Astrocyte (in vitro differentiated cells and primary cell): ENCODE results near the gene MEDAG. TPM values are rescaled to one million over a fixed set of nuclear protein-coding genes. Genes with fewer than 3 reads are reported as not detected.

Source experiments
- DNase-seq: peaks from one replicate; pipeline ENCODE4 v3.0.0-alpha.2; 2010; ENCODE audit warnings: low read depth
- FAIRE-seq: peaks from 2 replicates; lab custom pipeline; 2011; peaks lifted over from hg19 to GRCh38; lab: Jason Lieb, UNC
- H2AFZ ChIP-seq: 2 replicates; pipeline ENCODE4 v1.6.0; 2012; ENCODE audit warnings: low read depth, low read length, inconsistent platforms
- H3K27ac ChIP-seq: 2 replicates; pipeline ENCODE4 v1.5.1; 2011; ENCODE audit warnings: low read depth, low read length, inconsistent platforms
- H3K27me3 ChIP-seq: 2 replicates; pipeline ENCODE4 v1.6.0; 2011; ENCODE audit warnings: low read length, inconsistent platforms; ENCODE audit not compliant: insufficient read depth
- H3K36me3 ChIP-seq: 2 replicates; pipeline ENCODE4 v1.5.1; 2011; ENCODE audit warnings: low read length, inconsistent platforms; ENCODE audit not compliant: insufficient read depth
- H3K4me1 ChIP-seq: 2 replicates; pipeline ENCODE4 v1.5.1; 2011; ENCODE audit warnings: low read length, inconsistent platforms; ENCODE audit not compliant: insufficient read depth
- H3K4me2 ChIP-seq: 2 replicates; pipeline ENCODE4 v1.6.0; 2012; ENCODE audit warnings: low read length, inconsistent platforms
- H3K4me3 ChIP-seq: 2 replicates; pipeline ENCODE4 v1.5.1; 2011; ENCODE audit warnings: low read depth, mild to moderate bottlenecking, low read length, inconsistent platforms; ENCODE audit not compliant: insufficient read depth
- H3K79me2 ChIP-seq: 2 replicates; pipeline ENCODE4 v1.6.0; 2012; ENCODE audit warnings: mild to moderate bottlenecking, low read length, inconsistent platforms; ENCODE audit not compliant: insufficient read depth
- H3K9ac ChIP-seq: 2 replicates; pipeline ENCODE4 v1.6.0; 2012; ENCODE audit warnings: mild to moderate bottlenecking, low read length, inconsistent platforms
- H3K9me3 ChIP-seq: 2 replicates; pipeline ENCODE4 v1.5.1; 2012; ENCODE audit warnings: low read depth, mild to moderate bottlenecking, low read length, inconsistent platforms; ENCODE audit not compliant: insufficient read depth
- H4K20me1 ChIP-seq: 2 replicates; pipeline ENCODE4 v1.6.0; 2012; ENCODE audit warnings: low read length, inconsistent platforms; ENCODE audit not compliant: insufficient read depth
- H3K27ac Mint-ChIP-seq: one replicate; pipeline ENCODE4 v1.8.0; 2021; ENCODE audit warnings: mild to moderate bottlenecking, mixed read lengths; ENCODE audit not compliant: unreplicated experiment
- H3K27me3 Mint-ChIP-seq: one replicate; pipeline ENCODE4 v1.8.0; 2021; ENCODE audit warnings: low read depth, mixed read lengths; ENCODE audit not compliant: unreplicated experiment
- H3K36me3 Mint-ChIP-seq: one replicate; pipeline ENCODE4 v1.8.0; 2021; ENCODE audit warnings: low read depth, mixed read lengths; ENCODE audit not compliant: unreplicated experiment
- H3K4me1 Mint-ChIP-seq: one replicate; pipeline ENCODE4 v1.8.0; 2021; ENCODE audit warnings: low read depth, mixed read lengths; ENCODE audit not compliant: unreplicated experiment
- H3K4me3 Mint-ChIP-seq: one replicate; pipeline ENCODE4 v1.8.0; 2021; ENCODE audit warnings: mild to moderate bottlenecking, moderate library complexity, mixed read lengths; ENCODE audit not compliant: unreplicated experiment
- H3K9me3 Mint-ChIP-seq: one replicate; pipeline ENCODE4 v1.8.0; 2021; ENCODE audit warnings: mild to moderate bottlenecking, mixed read lengths; ENCODE audit not compliant: unreplicated experiment
- CTCF ChIP-seq: IDR thresholded peaks from 2 replicates; pipeline ENCODE4 v1.5.1; 2011; ENCODE audit warnings: low read depth, mild to moderate bottlenecking, inconsistent platforms, low read length, moderate library complexity; ENCODE audit not compliant: insufficient read depth
- EZH2 ChIP-seq: IDR thresholded peaks from 2 replicates; pipeline ENCODE4 v1.6.1; 2012; ENCODE audit warnings: mild to moderate bottlenecking, low read length, inconsistent platforms; ENCODE audit not compliant: insufficient read depth
- total RNA-seq: library from RNA; stranded (reverse); gene quantifications from 2 replicates; pipeline ENCODE4 v1.2.1, GENCODE V29; 2021

MEDAG gene
- total RNA-seq, 1 donor from 2014 or later, result 1.5 TPM

DNA sequence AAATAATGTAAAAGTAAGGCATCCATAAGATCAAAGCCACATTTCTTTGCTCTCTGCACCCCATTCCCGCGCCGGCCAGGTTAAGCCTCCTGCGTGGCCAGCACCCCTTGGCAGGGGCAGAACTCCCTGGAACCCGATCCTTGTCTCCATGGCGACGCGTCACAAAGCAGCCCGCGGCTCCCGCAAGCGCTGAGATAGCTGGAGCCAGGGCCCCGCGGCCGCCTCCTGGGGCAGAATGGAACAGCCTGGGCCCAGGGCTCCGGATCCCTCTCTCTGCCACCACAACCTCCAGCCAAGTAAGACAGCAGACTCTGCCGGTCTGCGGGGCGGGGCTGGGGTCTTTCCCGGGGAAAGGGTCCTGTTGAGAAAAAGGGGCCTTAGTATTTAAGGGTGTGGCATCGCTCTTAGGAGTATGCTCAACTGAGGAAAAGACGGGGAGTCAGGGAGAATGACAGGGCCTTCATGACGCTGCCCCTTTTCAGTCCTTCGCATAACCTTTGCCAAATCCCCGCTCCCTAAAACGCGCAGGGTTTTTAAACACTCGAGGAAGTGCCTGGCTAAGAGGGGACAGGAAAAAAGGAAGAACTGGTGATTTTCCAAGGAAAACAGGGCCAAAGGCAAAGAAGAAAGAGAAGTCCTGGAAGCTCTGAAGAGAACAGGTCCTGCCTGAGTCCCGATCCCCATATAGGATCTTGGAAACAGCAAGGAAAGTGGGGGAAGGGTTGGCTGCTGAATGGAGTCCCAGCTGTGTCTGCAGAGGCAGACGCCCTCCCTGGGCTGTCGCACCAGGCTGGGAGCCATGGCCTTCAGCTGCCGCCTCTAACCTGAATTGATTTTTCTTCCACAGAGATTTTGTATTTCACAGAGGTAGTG is 26.6 kb downstream of the MEDAG start, which contains the start of gene TEX26:
Gene TEX26, plus strand, starts transcription at position 176 of the 873 bp plus-strand sequence. Its CDS starts 60 bp downstream, at position 236.
- peaks cover 6% of the 10 kb centered on the region for H3K9me3 Mint-ChIP-seq
- Histone ChIP-seq H3K9me3 (no peaks in the 10 kb centered on the region), H4K20me1 (no peaks in the 10 kb centered on the region), H2AFZ (peak within 1 kb of the TSS; percentile 38), H3K36me3 (no peaks in the 10 kb centered on the region), H3K4me2 (peak within 1 kb of the TSS; percentile 74), H3K27ac (no peak within 1 kb of the TSS), H3K79me2 (no peaks in the 10 kb centered on the region), H3K27me3 (peaks cover 5% of the 10 kb centered on the region), H3K4me3 (peak within 1 kb of the TSS; percentile 21), H3K4me1 (peaks cover 9% of the 10 kb centered on the region), H3K9ac (peak within 1 kb of the TSS; percentile 12)
- DNase-seq (peak; percentile 18), FAIRE-seq (no peak)
- H3K36me3 Mint-ChIP-seq, result peaks cover 1% of the 10 kb centered on the region
- no peak within 1 kb of the TSS for H3K4me3 Mint-ChIP-seq
- no peak for TF ChIP-seq EZH2
- no peak for TF ChIP-seq CTCF
- peaks cover 4% of the 10 kb centered on the region for H3K4me1 Mint-ChIP-seq
- H3K27me3 Mint-ChIP-seq, result peaks cover 29% of the 10 kb centered on the region
- peak within 1 kb of the TSS; percentile 58 for H3K27ac Mint-ChIP-seq

DNA sequence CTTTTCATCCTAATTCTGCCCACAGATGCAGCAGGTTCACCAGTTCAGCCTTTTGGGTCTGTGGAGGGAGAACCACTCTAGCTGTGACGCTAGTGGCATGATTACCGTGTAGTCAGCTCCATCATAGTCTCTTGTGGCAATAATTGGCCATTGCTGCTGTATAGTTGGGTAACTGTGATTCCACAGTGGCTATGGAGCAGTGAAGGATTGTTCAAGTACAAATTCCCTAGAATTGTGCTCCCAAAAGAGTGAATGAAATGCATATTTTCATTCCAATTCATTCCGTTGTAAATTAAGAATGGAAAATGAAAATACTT is 27.2 kb downstream of the MEDAG start:
- peaks cover 5% of the 10 kb centered on the region for H3K27me3 ChIP-seq
- Mint-ChIP-seq H3K27me3 (peaks cover 29% of the 10 kb centered on the region), H3K36me3 (peaks cover 1% of the 10 kb centered on the region), H3K9me3 (peaks cover 6% of the 10 kb centered on the region), H3K4me3 (no peak overlapping the region), H3K4me1 (peaks cover 4% of the 10 kb centered on the region), H3K27ac (no peak overlapping the region)
- no peaks in the 10 kb centered on the region for H3K36me3 ChIP-seq
- no peak for DNase-seq
- FAIRE-seq, result no peak
- no peak overlapping the region for H3K27ac ChIP-seq
- no peaks in the 10 kb centered on the region for H3K79me2 ChIP-seq
- TF ChIP-seq CTCF (no peak), EZH2 (no peak)
- no peaks in the 10 kb centered on the region for H4K20me1 ChIP-seq
- H3K9ac ChIP-seq, result no peak overlapping the region
- H3K4me2 ChIP-seq, result no peak overlapping the region
- no peak overlapping the region for H3K4me3 ChIP-seq
- H3K4me1 ChIP-seq, result peaks cover 9% of the 10 kb centered on the region
- no peaks in the 10 kb centered on the region for H3K9me3 ChIP-seq
- peak overlapping the region; percentile 38 for H2AFZ ChIP-seq

DNA sequence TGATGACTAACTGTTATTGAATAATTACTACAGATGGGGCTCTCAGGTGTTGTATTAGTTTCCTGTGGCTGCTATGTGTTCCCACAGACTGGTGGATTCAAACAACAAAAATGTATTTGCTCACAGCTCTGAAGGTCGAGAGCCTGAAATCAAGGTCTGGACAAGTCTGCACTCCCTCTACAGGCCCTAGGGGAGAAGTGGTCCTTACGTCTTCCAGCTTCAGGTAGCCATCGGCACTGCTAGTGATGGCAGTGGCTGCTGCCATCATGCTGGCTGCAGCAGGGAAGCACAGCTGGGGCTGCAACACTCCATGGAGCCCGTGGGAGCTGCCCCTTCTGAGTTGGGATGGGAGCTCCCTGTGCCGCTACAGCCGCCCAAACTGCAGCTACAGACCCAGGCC is 28.3 kb downstream of the MEDAG start:
- no peak for FAIRE-seq
- no peak overlapping the region for H2AFZ ChIP-seq

More for the DNA sequence above, 28.3 kb downstream of the MEDAG start:
- H3K4me3 ChIP-seq, result no peak overlapping the region
- no peaks in the 10 kb centered on the region for H3K79me2 ChIP-seq
- Mint-ChIP-seq H3K27ac (no peak overlapping the region), H3K36me3 (peaks cover 1% of the 10 kb centered on the region), H3K9me3 (peaks cover 2% of the 10 kb centered on the region), H3K4me3 (no peak overlapping the region), H3K27me3 (peaks cover 29% of the 10 kb centered on the region), H3K4me1 (no peaks in the 10 kb centered on the region)
- H3K27me3 ChIP-seq, result peaks cover 7% of the 10 kb centered on the region
- H3K4me1 ChIP-seq, result peaks cover 9% of the 10 kb centered on the region
- no peak overlapping the region for H3K27ac ChIP-seq
- TF ChIP-seq EZH2 (no peak), CTCF (no peak)
- H3K36me3 ChIP-seq, result no peaks in the 10 kb centered on the region
- no peak overlapping the region for H3K4me2 ChIP-seq
- DNase-seq, result no peak
- H4K20me1 ChIP-seq, result no peaks in the 10 kb centered on the region
- H3K9ac ChIP-seq, result no peak overlapping the region
- H3K9me3 ChIP-seq, result no peaks in the 10 kb centered on the region
